Measurements from ENCODE around the gene NTRK2.
"Not testable (repeated sequence)": the region's sequence is repeated elsewhere in the genome, so short reads cannot be mapped to it uniquely, and the experiment has no call there.

GRCh38 chr9:85069421-85069820, 399.9 kb downstream of the NTRK2 start:
- TF ChIP-seq ZSCAN30 (tag by site-specific recombination; IDR thresholded peaks at IDR 0.05); SP2 (tag by site-specific recombination; IDR thresholded peaks at IDR 0.05); ZNF513 (tag by site-specific recombination; IDR thresholded peaks at IDR 0.05); ZFP37 (tag by site-specific recombination; IDR thresholded peaks at IDR 0.05); YY1 (tag by site-specific recombination; IDR thresholded peaks at IDR 0.05); ZNF239 (tag by site-specific recombination; IDR thresholded peaks at IDR 0.05); ZBTB7A (tag by site-specific recombination; IDR thresholded peaks at IDR 0.05; ENCODE audit: low read depth); ZNF664 (tag by site-specific recombination; IDR thresholded peaks at IDR 0.05): not testable (repeated sequence)
- TF ChIP-seq, protein P1, sequence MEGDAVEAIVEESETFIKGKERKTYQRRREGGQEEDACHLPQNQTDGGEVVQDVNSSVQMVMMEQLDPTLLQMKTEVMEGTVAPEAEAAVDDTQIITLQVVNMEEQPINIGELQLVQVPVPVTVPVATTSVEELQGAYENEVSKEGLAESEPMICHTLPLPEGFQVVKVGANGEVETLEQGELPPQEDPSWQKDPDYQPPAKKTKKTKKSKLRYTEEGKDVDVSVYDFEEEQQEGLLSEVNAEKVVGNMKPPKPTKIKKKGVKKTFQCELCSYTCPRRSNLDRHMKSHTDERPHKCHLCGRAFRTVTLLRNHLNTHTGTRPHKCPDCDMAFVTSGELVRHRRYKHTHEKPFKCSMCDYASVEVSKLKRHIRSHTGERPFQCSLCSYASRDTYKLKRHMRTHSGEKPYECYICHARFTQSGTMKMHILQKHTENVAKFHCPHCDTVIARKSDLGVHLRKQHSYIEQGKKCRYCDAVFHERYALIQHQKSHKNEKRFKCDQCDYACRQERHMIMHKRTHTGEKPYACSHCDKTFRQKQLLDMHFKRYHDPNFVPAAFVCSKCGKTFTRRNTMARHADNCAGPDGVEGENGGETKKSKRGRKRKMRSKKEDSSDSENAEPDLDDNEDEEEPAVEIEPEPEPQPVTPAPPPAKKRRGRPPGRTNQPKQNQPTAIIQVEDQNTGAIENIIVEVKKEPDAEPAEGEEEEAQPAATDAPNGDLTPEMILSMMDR (tag by site-specific recombination; IDR thresholded peaks at IDR 0.05), result not testable (repeated sequence)

Data from HEK293 (cell line).